Measurements from ENCODE around the gene UBE2J1. TPM values are rescaled to one million over a fixed set of nuclear protein-coding genes. Genes with fewer than 3 reads are reported as not detected.

The UBE2J1 gene
- total RNA-seq, 1 experiment from 2014 or later, result 23.3 TPM

GRCh38 chr6:89281779-89282246, 70.7 kb downstream of the UBE2J1 start:
- ChIA-PET CTCF (interaction anchor here (1.0 to 1.4 kb wide), 3 partner anchors 13 to 328 kb away, joined by 3 to 7 read pairs (median 5); no protein-coding TSS in a partner anchor), POLR2A (no interaction called here), RAD21 (ENCODE audit: low non-redundant PET in 1 of 2, low total read pairs in 2 of 2, uncharacterized antibody in 2 of 2, unreplicated experiment in 2 of 2) (interaction anchor here in 1 of 2 experiments (0.6 kb wide), 1 partner anchor 16 kb away, joined by 4 read pairs; no protein-coding TSS in a partner anchor)
- H2AFZ ChIP-seq (ENCODE audit: low read depth, low read length, poor library complexity, severe bottlenecking), result no peak overlapping the region
- intact Hi-C loops (cut with micrococcal nuclease), result loop anchor here (2.0 kb wide), 1 partner anchor 87 kb away; no protein-coding TSS in a partner anchor
- no peaks in the 10 kb centered on the region for H3K9me2 ChIP-seq (ENCODE audit: insufficient read depth)
- no peaks in the 10 kb centered on the region for H3K9me3 ChIP-seq (ENCODE audit: control insufficient read depth in 1 of 2, insufficient read depth in 1 of 2, low read depth in 1 of 2, low read length in 2 of 2)
- H3K27me3 ChIP-seq (ENCODE audit: insufficient read depth, low read length), result no peaks in the 10 kb centered on the region
- peak; percentile 99 for ATAC-seq
- no peak overlapping the region for H3K9ac ChIP-seq (ENCODE audit: low read length)
- no peaks in the 10 kb centered on the region for H3K36me3 ChIP-seq (ENCODE audit: control insufficient read depth in 1 of 2, insufficient read depth in 2 of 2, low read length in 2 of 2)
- no TSS peak for BruUV-seq (replicated peaks)
- no peaks in the 10 kb centered on the region for H4K20me1 ChIP-seq (ENCODE audit: insufficient read depth)
- H3K4me3 ChIP-seq (replicated peaks in 1 of 2; ENCODE audit: low read depth in 1 of 2, low read length in 2 of 2), result no peak overlapping the region
- TF ChIP-seq CBX3 (IDR thresholded peaks at IDR 0.05; ENCODE audit: low read depth) (peak; percentile 27; the same call in 1 of the 2 replicates), CEBPB (IDR thresholded peaks at IDR 0.05; ENCODE audit: low read depth) (no peak), ZFX (IDR thresholded peaks at IDR 0.05) (no peak), FOSL1 (IDR thresholded peaks at IDR 0.05; ENCODE audit: low read depth) (no peak), SIN3A (IDR thresholded peaks at IDR 0.05; ENCODE audit: low read depth) (no peak), TCF7L2 (IDR thresholded peaks at IDR 0.05; ENCODE audit: borderline replicate concordance, extremely low read depth, insufficient read depth, insufficient read length) (no peak), POLR2A (IDR thresholded peaks at IDR 0.05; ENCODE audit: borderline replicate concordance, extremely low read depth, insufficient read depth, insufficient read length) (no peak), ATF3 (IDR thresholded peaks at IDR 0.05) (no peak), RAD21 (IDR thresholded peaks at IDR 0.05; ENCODE audit: low read depth) (peak; percentile 69), MAX (IDR thresholded peaks at IDR 0.05) (no peak), SRF (IDR thresholded peaks at IDR 0.05; ENCODE audit: low read depth) (no peak), REST (IDR thresholded peaks at IDR 0.05; ENCODE audit: low read depth) (peak; percentile 55), JUND (IDR thresholded peaks at IDR 0.05) (no peak), SP1 (IDR thresholded peaks at IDR 0.05; ENCODE audit: low read depth) (no peak), ELF1 (IDR thresholded peaks at IDR 0.05; ENCODE audit: borderline replicate concordance, low read depth) (no peak), EZH2 (IDR thresholded peaks at IDR 0.05) (no peak), CTCF (IDR thresholded peaks at IDR 0.05 in 2 of 3, conservative IDR thresholded peaks at IDR 0.05 in 1 of 3; ENCODE audit: borderline replicate concordance in 1 of 3, insufficient read depth in 1 of 3, low read depth in 2 of 3, low read length in 2 of 3) (peak; percentile 60 to 92 (median 74)), EZH2phosphoT487 (IDR thresholded peaks at IDR 0.05; ENCODE audit: borderline replicate concordance) (no peak), POLR2AphosphoS5 (IDR thresholded peaks at IDR 0.05; ENCODE audit: low read depth, low read length) (no peak), ZNF274 (IDR thresholded peaks at IDR 0.05; ENCODE audit: low read depth, low read length) (no peak), ZBTB33 (IDR thresholded peaks at IDR 0.05; ENCODE audit: extremely low read depth, insufficient replicate concordance, low read length) (no peak), EGR1 (IDR thresholded peaks at IDR 0.05; ENCODE audit: low read depth) (no peak)
- no peak overlapping the region for H3K27ac ChIP-seq (ENCODE audit: low read depth, low read length)
- H3K4me2 ChIP-seq (ENCODE audit: low read length), result peak overlapping the region; percentile 23; the same call in 1 of the 2 replicates
- DNase-seq (ENCODE audit: low read depth, low spot score), result peak; percentile 66
- peaks cover 0 to 6% of the 10 kb centered on the region in 2 experiments; a peak in 1 of 4 replicates for H3K4me1 ChIP-seq (ENCODE audit: control insufficient read depth in 1 of 2, insufficient read depth in 2 of 2, low read length in 2 of 2)
- H3K79me2 ChIP-seq (ENCODE audit: insufficient read depth, low read length), result no peaks in the 10 kb centered on the region
